NCI-H1092 treated with DMSO at 0.1 percent for 48 hours (cell line): ENCODE data around the gene SGCA.

Source experiments
- DNase-seq: peaks from one replicate; lab custom pipeline; 2025; lab: John Stamatoyannopoulos, UW

SGCA gene

GRCh38 chr17:50134206-50135110, 31.3 kb upstream of the SGCA start:
- no peak for DNase-seq

DNA sequence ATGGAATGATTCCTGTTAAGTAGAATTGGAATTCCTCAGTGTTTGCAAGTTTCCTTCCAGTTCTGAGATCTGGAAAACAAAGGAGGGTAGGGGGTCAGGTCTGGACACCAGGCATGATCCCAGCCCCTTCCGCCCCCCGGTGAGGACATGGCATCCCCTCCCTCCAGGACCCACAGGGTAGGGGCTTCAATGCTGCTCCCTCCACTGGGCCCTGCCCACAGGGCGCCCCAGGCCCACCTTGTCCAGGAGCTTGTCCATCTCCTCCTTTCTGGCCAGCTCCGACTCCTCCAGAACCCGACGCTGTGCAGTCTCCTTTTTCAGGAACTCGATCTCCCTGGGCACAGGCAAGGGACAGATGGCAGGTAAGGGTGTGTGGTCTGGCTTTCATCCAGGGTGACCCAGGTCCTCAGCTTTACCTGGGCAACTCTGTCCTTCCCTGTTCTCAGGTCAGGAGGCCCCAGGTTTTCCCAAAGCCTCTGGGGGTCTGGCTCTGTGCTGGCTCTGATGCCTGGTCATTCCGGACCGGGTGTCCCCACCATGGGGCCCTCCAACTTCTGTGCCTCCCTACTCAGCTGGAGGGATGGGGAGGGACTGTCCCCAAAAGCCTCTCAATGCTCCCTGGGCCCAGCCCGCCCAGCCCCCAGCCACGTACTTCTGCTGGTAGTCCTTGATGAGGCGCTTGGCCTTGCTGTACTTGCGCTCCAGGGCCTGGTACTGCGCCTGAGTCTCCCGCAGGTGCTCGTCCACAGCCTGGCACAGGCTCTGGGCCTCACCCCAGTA, 30.3 kb upstream of the SGCA start:
- no peak for DNase-seq

- no peak for DNase-seq
These were observed 29.6 kb upstream of the SGCA start for GRCh38 chr17:50136096-50136687.

DNA sequence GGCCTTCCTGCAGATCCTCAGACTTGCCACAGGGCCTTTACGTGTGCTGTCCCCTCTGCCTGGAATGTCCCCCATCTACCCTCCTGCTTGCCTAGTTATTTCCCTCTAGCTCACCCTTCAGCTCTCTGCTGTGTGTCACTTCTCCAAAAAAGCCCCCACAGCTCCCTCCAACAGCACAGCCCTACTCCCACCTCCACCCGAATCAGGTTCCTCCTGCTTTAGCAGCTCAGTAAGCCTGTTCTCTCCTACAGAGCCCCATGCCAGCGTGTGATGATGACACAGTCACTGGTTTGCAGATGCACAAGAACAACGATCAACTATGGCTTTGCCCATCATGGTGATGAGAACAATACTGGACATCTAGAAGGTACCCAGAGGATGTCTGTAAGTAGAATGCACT, 28.8 kb upstream of the SGCA start:
- no peak for DNase-seq

DNA sequence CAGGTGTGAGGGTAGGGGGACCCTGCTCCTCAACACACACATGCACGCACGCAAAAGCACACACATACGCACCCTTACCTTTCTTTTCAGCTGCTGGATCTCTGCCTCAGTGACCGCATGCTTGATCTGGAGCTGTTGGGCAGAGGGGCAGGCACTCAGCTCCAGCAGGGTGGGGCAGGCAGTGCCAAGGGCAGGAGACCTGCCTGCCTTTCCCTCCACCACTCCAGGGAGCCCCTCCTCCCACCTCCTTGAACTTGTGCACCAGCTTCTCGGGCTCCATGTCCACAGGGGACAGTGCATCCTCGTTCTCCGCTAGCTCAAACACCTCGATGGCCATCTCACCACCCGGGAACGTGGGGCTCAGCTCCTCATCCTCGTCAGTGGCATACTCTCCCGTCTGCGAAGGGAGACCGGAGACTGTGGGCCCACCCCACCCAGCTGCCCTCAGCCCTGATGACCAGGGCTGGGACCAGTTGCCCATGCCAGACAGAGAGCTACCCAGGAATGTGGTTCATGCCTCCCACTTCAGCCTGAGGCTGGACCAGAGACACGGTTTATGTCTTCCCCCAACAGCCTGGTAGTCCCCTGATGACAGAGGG, 26.5 kb upstream of the SGCA start:
- no peak for DNase-seq

DNA sequence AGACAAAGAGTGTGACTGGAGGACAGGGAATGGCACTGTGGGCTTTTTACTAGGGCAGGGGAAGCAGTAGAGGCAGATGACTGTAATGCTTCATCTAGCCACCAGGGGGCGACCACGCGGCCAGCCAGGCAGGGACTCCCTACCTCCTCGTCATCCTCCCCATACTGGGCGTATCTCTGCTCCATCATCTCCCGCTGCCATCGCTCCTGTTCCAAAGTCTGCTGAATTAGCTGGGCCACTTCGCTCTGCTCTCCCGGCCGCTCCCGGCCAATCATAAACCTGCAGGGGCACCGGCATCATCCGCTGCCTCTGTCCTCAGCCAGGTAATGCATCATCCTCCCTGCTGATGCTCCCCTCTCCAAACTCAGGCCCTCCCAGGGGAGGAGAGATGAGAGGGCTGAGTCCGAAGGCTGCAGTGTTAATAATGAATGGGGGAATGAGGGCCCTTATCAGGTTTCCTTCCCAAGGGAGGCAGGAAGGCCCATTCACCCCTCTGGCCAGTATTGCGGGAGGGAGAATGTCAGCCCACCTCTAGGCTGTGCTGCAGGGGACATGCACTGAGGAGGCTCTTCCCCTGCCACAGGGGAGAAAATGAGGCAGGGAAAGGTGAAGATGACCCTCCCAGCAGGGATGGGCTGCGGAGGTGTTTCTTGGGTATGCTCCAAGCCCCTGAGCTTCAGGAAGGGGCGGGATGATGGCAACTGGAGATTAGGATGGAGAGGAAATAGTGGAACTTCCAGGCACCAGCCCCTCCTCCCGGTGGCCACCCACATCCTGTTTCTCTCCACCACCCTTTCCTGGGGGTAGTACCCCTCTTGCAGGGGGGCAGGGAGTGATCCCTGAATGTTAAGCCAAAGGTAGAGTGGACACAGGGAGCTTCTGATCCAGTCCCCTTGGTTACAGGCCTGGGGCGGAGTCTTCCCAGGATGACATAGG, 25.6 kb upstream of the SGCA start:
- peak; percentile 53 for DNase-seq

GRCh38 chr17:50141026-50141744, 24.6 kb upstream of the SGCA start:
- DNase-seq, result no peak

- no peak for DNase-seq
These were observed 24.1 kb upstream of the SGCA start for GRCh38 chr17:50141745-50142110.

DNA sequence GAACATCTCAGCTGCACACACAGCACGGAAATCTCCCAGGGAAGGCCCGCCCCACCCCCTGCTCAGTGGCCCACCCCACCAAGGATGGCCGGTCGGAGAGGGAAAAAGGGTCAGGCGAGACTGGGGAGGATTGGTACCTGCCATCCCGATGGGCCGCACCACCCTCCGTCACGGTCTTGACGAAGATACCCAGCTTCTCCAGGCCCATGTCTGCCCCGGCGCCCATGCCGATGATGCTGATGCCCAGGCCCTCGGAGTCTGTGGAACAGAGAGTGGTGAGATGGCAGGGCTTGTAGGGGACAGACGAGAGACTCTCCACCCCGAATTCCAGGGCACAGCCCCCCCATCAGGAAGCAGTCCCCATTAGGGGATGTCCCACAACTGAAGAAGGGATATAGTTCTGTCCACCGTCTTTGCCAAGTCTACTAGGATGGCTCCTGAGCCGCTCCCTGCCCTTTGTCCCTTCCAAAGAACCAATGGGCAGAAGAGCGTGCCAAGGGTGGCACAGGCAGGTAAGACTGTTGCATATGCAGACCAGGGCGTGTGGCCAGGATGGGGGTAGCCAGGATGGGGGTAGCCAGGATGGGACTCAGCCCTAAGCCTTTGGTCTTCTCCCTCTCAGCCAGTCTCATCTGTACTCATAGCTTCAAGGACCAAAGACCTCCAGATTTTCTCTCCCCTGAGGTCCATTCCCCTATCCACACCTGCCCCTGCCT, 22.2 kb upstream of the SGCA start:
- no peak for DNase-seq

GRCh38 chr17:50144355-50144754, 21.4 kb upstream of the SGCA start:
- no peak for DNase-seq

DNA sequence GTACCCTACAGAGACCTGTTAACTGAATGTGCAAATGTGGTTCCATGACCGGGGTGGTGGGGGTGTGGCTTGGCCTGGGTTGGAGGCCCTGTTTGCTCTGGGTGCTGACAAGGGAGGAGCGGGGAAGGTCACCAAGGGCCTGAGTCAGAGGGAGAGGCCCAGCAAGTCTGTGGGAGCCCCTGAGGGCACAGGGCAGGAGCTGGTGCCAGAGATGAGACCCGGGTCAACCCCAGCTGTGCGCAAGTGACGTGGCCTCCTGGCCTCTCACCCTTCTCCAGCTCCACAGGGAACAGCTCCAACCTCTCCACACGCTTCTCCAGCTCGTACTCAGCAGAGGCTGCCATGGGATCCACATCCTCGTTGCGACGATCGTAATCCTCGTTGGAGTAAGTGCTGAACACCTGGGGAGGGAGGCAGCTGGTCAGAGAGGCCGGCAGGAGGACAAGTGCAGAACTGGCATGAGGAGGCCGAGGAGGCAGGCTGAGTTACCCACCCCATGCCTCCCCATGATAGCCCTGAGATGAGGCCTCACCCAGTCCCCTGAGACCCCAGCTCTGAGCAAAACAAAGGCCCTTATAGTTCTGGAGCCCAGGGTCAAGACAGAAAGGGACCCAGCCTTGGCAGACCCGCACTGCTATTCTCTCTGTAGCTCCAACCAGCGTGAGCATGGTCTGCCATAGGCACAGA, 20.8 kb upstream of the SGCA start:
- DNase-seq, result no peak

DNA sequence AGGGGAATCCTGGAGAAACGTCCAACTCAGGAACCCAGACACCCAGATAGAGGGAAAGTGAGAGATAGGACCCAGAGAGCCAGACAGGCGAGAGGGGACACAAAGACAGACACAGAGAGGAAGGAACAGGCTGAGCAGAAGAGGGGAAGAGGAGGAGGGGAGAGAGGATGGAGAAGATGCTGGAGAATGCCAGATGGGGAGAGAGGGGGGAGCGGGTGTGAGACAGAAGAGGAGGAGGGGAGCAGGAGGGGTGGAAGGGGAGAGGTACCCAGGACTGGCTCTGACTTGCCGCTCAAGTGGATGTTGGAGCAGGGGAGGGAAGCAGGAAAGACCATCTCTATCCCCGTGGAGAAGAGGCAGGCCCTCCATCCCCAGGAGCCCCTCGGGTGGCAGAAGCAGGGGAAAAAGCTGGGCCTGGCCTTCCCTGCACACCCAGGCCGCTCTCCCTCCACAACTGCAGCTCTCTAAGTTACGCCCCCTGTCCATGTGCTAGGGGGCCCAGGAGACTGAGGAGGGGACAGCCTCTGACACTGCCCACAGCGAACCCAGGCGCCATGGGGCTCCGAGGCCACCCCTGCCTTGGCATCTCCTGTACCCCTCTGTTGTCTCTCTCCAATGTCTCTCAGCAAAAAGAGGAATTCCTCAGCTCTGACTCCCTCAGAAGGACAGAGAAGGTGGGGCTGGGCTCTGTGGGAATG, 20.1 kb upstream of the SGCA start:
- no peak for DNase-seq

DNA sequence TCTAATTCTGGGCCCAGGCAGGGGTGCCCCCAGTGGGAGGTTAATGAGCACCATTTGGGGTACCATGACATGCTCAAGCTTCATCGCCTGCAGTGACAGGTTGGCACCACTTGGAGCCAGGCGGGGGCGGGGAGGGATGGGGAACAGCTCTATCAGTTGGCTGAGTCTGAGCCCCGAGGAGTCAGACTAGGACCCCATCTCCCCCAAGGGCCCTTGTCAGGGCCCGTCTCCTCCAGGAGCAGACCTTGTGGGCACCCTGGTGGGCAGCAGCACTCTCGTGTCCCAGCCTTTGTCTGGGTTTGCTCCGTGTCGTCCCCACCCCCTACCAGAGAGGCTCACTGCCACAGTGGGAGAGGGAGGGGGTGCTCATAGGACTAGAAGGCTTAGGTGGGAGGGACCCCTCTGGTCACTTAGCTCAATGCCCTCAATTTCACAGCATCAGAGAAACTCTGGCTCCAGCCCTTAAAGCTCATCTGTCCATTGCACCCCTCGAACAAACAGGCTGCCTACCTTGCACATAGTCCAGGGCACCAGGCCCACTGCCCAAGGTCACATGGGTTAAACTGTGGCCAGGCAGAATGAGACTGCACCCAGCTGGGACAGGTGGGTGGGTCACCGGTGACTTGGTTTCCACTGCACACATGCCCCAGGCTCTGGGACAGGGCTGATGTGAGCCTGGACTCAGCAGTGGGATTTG, 19.4 kb upstream of the SGCA start:
- DNase-seq, result no peak

- DNase-seq, result no peak
These were observed 18.7 kb upstream of the SGCA start for GRCh38 chr17:50146927-50147665.

- DNase-seq, result no peak
These were observed 18.0 kb upstream of the SGCA start for GRCh38 chr17:50147841-50148225.

DNA sequence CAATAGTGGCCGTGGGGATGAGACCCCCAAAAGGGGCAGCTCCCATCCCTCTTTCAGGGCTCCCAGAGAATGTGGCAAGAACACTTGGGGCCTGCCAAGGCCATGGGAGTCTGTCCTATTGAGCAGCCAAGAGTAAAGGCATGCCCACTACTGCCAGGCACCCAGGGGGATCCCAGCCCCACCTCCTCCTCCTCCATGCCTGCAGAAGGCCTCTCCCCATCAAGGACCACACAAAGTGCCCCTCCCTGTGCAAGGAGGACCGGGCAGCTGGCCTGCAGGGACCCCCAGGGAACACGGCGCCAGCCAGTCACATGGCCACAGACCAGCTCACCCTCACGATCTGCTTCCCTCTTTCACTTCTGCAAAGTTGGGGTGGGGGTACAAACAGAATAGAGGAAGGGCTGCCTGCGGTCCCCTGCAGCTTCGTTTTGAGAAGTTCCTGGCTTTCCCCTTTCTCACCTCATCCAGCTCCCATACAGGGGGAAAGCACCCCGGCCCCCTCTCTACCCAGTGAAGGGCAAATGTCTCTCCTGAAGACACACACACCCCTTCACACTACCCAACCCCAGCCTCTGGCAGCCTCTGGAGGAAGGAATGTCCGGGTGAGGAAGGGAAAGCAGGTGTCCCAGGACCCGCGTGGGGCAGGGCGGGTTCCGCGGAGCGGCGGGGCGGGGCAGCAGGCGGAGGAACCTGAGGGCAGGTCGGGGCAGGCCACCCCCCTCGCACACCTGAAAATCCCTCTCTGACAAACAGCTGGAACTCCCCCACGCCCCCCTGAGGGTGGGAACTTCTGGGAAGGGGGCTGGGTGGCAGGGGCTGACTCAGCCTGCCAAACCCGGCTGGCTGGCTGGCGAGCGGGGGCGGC, 17.3 kb upstream of the SGCA start:
- DNase-seq, result no peak

DNA sequence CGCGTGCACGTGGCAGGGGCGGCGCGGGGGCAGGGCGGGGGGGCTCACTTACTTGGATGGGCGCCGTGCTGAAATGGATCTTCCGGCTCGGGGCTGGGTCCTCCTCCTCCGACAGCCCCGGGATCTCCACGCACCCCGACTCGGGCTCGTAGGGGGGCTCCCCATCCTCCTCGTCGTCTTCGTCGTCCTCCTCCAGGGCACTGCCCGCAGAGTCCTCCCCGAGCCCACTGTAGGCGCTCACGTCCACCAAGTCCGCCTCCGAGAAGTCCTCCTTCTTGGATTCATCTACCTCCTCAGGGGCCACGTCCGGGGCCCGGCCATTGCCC, 16.8 kb upstream of the SGCA start:
- no peak for DNase-seq
